ENCODE results near the gene RPL9. TPM values are rescaled to one million over a fixed set of nuclear protein-coding genes. Genes with fewer than 3 reads are reported as not detected.
"Not testable (repeated sequence)": the region's sequence is repeated elsewhere in the genome, so short reads cannot be mapped to it uniquely, and the experiment has no call there.

The RPL9 gene
- polyA plus RNA-seq, 6 donors from 2014 or later = 2,016 to 2,906 (median 2,275) TPM

DNA sequence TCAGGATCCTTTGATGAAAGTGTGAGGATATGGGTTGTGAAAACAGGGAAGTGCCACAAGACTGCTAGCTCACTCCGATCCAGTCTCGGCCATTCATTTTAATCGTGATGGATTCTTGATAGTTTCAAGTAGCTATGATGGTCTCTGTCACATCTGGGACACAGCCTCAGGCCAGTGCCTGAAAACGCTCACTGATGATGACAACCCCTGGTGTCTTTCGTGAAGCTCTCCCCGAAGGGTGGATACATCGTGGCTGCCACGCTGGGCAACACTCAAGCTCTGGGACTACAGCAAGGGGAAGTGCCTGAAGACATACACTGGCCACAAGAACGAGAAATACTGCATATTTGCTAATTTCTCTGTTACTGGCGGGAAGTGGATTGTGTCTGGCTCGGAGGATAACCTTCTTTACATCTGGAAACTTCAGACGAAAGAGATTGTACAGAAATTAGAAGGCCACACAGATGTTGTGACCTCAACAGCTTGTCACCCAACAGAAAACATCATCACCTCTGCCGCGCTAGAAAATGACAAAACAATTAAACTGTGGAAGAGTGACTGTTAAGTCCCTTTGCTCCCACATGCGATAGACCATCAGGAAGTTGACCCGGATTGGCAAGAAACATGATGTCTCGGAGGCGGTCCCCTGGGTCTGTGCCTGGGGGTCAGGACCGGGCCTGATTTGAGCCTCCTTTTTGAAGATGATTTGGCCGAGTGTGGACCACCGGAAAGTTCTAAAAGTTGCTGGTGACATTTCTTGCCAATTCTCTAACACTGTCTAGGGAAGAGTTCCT lies 22.4 kb upstream of the RPL9 start:
- ATAC-seq (ENCODE audit: low read depth in 2 of 2) (no peak), DNase-seq (no peak)
- peaks cover 0 to 7% of the 10 kb centered on the region in 2 donors for H3K36me3 Mint-ChIP-seq
- H3K27me3 Mint-ChIP-seq = no peaks in the 10 kb centered on the region
- peaks cover 0 to 10% (median 7%) of the 10 kb centered on the region in 7 donors for H3K9me3 Mint-ChIP-seq
- H3K27ac Mint-ChIP-seq = no peak overlapping the region
- no peaks in the 10 kb centered on the region for H3K4me1 Mint-ChIP-seq
- no peak overlapping the region for H3K4me3 Mint-ChIP-seq

DNA sequence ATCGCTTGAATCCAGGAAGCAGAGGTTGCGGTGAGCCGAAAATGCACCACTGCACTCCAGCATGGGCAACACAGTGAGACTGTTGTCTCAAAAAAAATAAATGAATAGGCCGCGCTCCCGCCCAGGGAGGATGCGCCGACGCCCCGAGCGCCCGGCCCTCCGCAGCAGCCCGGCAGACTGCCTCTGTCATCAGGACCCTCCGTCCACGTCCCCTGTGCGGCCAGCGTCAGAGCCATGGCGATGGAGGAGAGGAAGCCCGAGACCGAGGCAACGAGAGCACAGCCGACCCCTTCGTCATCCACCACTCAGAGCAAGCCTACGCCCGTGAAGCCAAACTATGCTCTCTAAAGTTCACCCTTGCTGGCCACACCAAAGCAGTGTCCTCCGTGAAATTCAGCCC lies 21.5 kb upstream of the RPL9 start:
- Mint-ChIP-seq H3K36me3 (peaks cover 0 to 7% of the 10 kb centered on the region in 2 donors), H3K4me3 (no peak overlapping the region), H3K4me1 (no peaks in the 10 kb centered on the region), H3K9me3 (peaks cover 0 to 9% (median 6%) of the 10 kb centered on the region in 7 donors), H3K27me3 (no peaks in the 10 kb centered on the region), H3K27ac (no peak overlapping the region)
- DNase-seq (no peak), ATAC-seq (ENCODE audit: low read depth in 2 of 2) (no peak)

DNA sequence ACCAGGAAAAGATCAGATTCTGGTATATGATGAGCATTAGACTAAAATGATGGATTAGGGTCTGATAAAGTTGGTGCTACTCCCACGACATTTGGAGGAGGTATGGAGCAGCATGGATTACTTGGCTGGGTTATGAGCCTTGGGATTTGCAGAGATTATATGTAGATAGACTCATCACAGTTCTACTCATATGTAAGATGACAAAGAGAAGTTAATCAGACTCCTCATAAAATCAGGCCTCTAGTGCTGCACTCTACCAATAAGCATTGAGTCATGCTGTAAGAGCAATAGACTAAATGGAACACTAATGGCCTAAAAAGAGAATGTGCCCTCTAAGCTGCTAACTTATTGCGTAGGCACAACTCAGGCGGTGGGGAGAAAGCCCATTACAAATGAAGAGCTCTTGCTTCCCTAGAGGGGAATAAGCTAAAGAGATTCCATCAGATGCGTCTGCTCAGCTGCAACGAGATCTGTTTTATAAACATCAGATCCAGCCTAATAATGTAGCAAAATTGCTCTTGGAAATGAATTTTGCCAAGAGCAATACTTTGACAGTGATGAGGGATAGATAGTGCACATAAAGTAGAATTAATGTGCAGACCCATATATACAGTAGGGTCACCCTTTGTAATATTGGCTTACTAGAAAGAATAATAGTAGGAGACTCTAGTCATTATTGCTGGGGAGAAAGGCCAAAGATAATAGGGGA lies 17.6 kb upstream of the RPL9 start:
- Mint-ChIP-seq H3K27ac (peak overlapping the region in 1 of 6 donors; percentile 49), H3K9me3 (no peaks in the 10 kb centered on the region), H3K4me1 (no peaks in the 10 kb centered on the region), H3K36me3 (no peaks in the 10 kb centered on the region), H3K4me3 (no peak overlapping the region), H3K27me3 (no peaks in the 10 kb centered on the region)
- ATAC-seq (ENCODE audit: low read depth in 2 of 2) (no peak), DNase-seq (no peak)

DNA sequence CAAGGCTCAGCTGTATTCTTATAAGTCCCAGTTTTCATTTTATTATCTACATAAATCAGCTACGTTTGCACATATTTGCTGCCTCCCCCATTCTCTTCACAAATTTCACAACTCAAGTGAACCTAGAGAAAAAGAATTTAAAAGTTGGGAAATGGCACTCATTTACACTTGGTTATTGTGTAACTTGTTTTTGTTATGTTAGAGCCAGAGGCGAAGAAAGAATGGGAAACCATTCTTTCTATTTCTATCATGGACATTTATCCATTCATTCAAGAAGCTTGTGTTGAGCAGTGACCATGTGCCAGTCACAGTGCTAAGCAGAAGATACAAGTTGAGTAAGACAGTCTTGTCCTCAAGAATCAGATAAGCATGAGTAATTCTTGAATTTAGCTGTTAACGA lies 13.7 kb upstream of the RPL9 start:
- Mint-ChIP-seq H3K36me3 (no peaks in the 10 kb centered on the region), H3K4me3 (no peak overlapping the region)

DNA sequence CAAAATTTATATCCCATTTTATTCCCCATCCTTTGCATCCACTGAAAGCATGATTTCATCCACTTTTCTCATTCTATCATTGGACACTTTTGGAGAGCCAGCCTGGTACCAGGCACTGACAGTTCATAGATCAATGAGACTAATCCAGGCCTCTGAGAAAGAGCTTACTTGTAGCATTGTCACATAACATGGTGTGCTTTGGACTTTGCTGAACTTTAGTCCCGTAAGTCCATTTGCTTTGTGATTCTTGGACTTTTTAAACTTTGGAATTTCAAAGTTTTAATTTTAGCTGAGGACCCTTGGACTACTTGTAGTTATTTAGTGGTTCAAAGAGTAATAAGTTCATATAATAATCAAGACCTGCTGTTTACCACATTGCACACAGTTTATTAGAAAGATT lies 11.7 kb upstream of the RPL9 start:
- ATAC-seq (ENCODE audit: low read depth in 2 of 2) (no peak), DNase-seq (no peak)
- Mint-ChIP-seq H3K27me3 (no peaks in the 10 kb centered on the region), H3K4me3 (no peak overlapping the region), H3K9me3 (no peaks in the 10 kb centered on the region), H3K27ac (no peak overlapping the region), H3K36me3 (no peaks in the 10 kb centered on the region), H3K4me1 (peaks cover 5 to 12% (median 9%) of the 10 kb centered on the region in 3 donors)

More for the DNA sequence above, 13.7 kb upstream of the RPL9 start:
- Mint-ChIP-seq H3K4me1 (peaks cover 5 to 12% (median 9%) of the 10 kb centered on the region in 3 donors), H3K27me3 (no peaks in the 10 kb centered on the region), H3K9me3 (no peaks in the 10 kb centered on the region), H3K27ac (no peak overlapping the region)
- DNase-seq (no peak), ATAC-seq (ENCODE audit: low read depth in 2 of 2) (no peak)

DNA sequence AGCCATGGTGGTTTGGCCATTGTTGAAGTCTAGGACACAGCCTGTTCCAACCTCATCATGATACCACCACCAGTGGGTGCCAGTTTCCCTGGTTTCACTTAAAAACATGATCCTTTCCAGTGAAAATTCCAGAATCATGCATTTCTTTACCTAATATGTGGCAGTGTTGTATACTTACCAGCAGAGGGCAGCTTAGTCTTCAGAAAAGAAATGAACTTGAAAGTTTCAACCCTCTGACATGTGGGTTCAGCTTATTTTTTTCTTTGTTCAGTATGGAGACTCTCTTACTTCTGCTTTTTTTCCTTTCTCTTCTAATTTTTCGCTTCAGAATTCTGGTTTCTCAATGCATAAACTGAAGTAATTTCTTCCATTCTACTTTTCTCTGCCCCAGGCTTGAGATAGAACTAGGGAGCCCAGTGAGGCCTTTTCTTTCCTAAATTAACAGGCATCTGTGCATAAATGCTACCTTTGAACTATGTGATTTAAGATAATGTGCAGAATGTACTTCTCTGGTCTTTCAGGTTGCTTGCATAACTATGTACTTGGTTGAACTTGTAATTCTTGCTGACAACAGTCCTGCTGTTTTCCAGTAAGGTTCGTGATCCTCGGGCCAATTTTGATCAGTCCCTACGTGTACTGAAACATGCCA lies 10.8 kb upstream of the RPL9 start:
- Mint-ChIP-seq H3K36me3 (peaks cover 4 to 5% of the 10 kb centered on the region in 2 donors), H3K4me3 (peak overlapping the region in 7 of 8 donors; percentile 3 to 87 (median 66)), H3K9me3 (no peaks in the 10 kb centered on the region), H3K27me3 (no peaks in the 10 kb centered on the region), H3K27ac (peak overlapping the region in 4 of 6 donors; percentile 90 to 96 (median 91)), H3K4me1 (peaks cover 5 to 12% (median 9%) of the 10 kb centered on the region in 3 donors)
- ATAC-seq (ENCODE audit: low read depth in 2 of 2) (peak; percentile 96 to 97), DNase-seq (peak; percentile 73)

DNA sequence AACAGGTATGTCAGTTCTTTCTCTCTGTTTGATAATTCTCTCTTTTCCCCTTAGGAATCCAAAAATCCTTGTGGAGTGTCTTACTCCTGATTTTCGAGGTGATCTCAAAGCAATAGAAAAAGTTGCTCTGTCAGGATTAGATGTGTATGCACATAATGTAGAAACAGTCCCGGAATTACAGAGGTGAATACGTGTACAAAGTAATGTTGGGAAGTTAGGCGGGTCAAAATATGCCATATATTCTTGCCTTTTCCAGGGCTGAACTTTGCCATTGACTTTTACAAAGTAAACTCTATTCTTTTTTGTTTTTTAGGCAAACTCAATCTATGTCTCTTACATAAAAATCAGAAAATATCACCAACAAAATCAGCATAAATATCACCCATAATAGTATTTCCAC lies 8.7 kb upstream of the RPL9 start:
- peaks cover 7 to 12% of the 10 kb centered on the region in 2 donors for H3K36me3 Mint-ChIP-seq
- DNase-seq (no peak), ATAC-seq (ENCODE audit: low read depth in 2 of 2) (no peak)
- no peaks in the 10 kb centered on the region for H3K27me3 Mint-ChIP-seq
- peaks cover 5 to 12% (median 9%) of the 10 kb centered on the region in 3 donors for H3K4me1 Mint-ChIP-seq
- H3K27ac Mint-ChIP-seq = no peak overlapping the region
- H3K9me3 Mint-ChIP-seq = no peaks in the 10 kb centered on the region
- no peak overlapping the region for H3K4me3 Mint-ChIP-seq

DNA sequence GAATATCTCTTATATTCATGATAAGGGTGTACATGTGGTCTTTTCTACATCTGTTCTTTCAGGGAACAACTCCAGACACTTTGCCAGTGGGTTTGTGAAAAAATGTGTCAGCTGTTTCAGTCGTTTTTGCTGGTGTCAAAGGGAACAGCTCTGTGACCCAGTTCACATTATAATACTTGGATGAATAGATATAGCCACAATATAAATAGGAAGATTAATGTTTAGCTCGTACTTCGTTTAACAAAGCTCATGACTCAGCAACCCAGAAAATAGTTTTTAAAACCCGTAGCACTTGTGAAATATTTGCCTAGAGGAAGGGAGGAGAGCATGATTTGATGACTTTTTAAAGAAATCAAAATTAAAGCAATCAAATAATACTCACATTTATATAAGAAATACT lies 8.0 kb upstream of the RPL9 start:
- peaks cover 5 to 12% (median 9%) of the 10 kb centered on the region in 3 donors for H3K4me1 Mint-ChIP-seq
- DNase-seq (no peak), ATAC-seq (ENCODE audit: low read depth in 2 of 2) (no peak)
- H3K27ac Mint-ChIP-seq = no peak overlapping the region
- H3K4me3 Mint-ChIP-seq = no peak overlapping the region
- H3K36me3 Mint-ChIP-seq = peaks cover 7 to 12% of the 10 kb centered on the region in 2 donors
- no peaks in the 10 kb centered on the region for H3K9me3 Mint-ChIP-seq
- H3K27me3 Mint-ChIP-seq = no peaks in the 10 kb centered on the region

DNA sequence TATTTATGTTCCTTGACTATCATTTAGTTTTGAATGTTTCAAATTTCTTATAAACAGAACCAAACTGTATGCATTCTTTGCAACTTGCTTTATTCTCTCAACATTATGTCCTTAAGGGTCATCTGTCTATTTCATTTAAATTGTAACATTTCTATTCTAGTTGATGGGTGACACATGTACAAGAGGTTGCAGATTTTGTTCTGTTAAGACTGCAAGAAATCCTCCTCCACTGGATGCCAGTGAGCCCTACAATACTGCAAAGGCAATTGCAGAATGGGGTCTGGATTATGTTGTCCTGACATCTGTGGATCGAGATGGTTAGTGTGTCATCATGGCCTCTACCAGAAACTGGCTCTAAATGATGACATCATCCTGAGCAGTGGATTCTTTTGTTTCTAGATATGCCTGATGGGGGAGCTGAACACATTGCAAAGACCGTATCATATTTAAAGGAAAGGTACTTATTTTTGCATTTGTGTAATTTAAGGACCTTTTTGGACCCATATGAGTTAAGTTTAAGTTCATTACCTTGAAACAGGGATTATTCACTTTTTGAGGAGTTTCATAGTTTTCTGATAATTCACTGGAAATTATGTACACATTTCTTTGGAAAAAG lies 6.3 kb upstream of the RPL9 start:
- Mint-ChIP-seq H3K27ac (no peak overlapping the region), H3K4me3 (peak overlapping the region in 1 of 8 donors; percentile 2), H3K36me3 (peaks cover 7 to 12% of the 10 kb centered on the region in 2 donors), H3K4me1 (peaks cover 4 to 11% (median 7%) of the 10 kb centered on the region in 3 donors), H3K27me3 (no peaks in the 10 kb centered on the region), H3K9me3 (no peaks in the 10 kb centered on the region)
- DNase-seq (no peak), ATAC-seq (ENCODE audit: low read depth in 2 of 2) (no peak)

DNA sequence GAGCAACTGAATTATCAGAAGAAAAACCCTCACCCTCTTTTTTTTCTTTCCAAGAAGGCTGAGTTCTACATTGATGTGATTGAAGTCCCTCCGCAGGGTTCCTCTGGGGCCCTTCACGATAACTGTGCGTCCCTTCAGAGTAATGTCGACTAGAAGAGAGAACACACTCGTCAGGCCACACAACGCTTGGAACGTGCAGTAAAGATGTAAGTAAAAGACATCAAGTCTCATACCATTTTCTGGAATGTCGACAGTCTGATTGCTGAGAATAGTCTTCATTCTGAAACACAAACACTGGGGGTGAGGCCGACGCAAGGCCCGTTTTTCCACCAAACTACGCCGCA lies 589 bp downstream of the RPL9 start:
- peak overlapping the region; percentile 95 to 99 (median 96) for H3K4me3 Mint-ChIP-seq
- peak overlapping the region; percentile 98 to 100 (median 100) for H3K27ac Mint-ChIP-seq
- not testable (repeated sequence) for DNase-seq, H3K27me3 Mint-ChIP-seq, H3K9me3 Mint-ChIP-seq
- H3K4me1 Mint-ChIP-seq = peaks cover 8 to 34% (median 21%) of the 10 kb centered on the region in 3 donors
- peaks cover 23 to 24% of the 10 kb centered on the region in 2 donors for H3K36me3 Mint-ChIP-seq
- ATAC-seq (ENCODE audit: low read depth in 2 of 2) = peak; percentile 2 to 8

DNA sequence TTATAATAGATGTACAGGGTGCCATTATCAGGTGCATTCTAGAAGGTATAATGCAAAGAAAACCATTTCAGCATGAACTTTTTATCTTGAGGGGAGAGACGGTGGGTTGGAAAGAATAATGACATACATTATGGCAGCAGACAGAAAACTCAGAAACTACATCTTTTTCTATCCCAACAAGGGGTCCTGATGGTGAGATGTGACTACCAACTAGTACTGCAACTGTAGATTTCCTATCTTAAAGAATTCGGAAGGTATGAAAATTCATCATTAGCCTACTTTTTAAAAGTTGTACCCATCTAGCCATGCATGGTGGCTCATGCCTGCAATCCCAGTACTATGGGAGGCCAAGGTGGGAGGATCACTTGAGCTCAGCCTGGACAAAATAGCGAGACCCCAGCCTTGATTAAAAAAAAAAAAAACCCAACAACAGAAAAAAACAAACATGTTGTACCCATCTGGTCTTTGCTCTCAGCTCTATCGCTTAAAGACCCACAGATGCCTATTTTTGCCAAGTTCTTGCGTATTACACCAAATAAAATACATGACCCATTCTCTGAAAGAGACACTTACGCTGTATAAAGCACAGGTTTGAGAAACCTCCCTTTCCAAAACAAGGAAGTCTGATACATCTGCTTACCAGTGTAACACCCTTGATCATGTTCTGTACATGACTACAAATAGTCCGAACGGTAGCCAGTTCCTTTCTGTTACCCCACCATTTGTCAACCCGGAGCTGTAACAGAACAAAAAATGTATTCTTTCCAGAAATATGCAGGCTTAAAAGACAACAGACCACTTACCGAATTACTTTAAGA lies 1.6 kb downstream of the RPL9 start:
- Mint-ChIP-seq H3K4me1 (peaks cover 13 to 34% (median 21%) of the 10 kb centered on the region in 3 donors), H3K36me3 (peaks cover 32 to 33% of the 10 kb centered on the region in 2 donors), H3K27me3 (no peaks in the 10 kb centered on the region), H3K9me3 (no peaks in the 10 kb centered on the region), H3K4me3 (peak overlapping the region; percentile 70 to 99 (median 96)), H3K27ac (peak overlapping the region; percentile 98 to 100 (median 100))
- DNase-seq = no peak
- no peak for ATAC-seq (ENCODE audit: low read depth in 2 of 2)

DNA sequence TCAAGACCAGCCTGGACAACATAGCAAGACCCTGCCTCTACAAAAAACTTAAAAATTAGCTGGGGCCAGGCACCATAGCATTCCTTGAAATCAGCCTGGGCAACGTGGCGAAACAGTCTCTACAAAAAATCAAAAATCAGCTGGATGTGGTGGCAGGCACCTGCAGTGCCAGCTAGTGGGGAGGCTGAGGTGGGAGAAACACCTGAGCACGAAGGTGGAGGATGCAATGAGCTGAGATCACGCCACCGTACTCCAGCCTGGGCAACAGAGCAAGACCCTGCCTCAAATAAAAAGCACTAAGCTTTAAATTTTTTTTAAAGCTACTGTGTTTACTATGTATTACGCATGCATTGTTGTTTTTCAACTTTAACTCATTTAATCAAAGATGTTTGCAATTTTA lies 3.2 kb downstream of the RPL9 start:
- Mint-ChIP-seq H3K27ac (no peak overlapping the region), H3K36me3 (peaks cover 35 to 38% of the 10 kb centered on the region in 2 donors), H3K27me3 (no peaks in the 10 kb centered on the region), H3K9me3 (no peaks in the 10 kb centered on the region), H3K4me3 (peak overlapping the region in 1 of 8 donors; percentile 40), H3K4me1 (peaks cover 14 to 34% (median 21%) of the 10 kb centered on the region in 3 donors)
- DNase-seq (no peak), ATAC-seq (ENCODE audit: low read depth in 2 of 2) (no peak)
